SK-N-MC (cell line): Measurements from ENCODE around the gene TMEM117.

Experiments used
- DNase-seq: peaks from one replicate; pipeline ENCODE4 v3.0.0-alpha.2; 2011; ENCODE audit warnings: low read depth, low spot score
- H3K27ac ChIP-seq: fragments of 200-600 bp; sonication (generic); 2 replicates; pipeline ENCODE4 v1.5.1; 2016; ENCODE audit warnings: mixed run types
- H3K36me3 ChIP-seq: fragments of 200-600 bp; sonication (generic); 2 replicates; pipeline ENCODE4 v1.6.1; 2017; ENCODE audit warnings: antibody characterized with exemption, low read length, mixed read lengths; ENCODE audit not compliant: insufficient read depth
- H3K4me3 ChIP-seq: fragments of 200-600 bp; sonication (generic); 2 replicates; pipeline ENCODE4 v1.5.1; 2016
- H3K9ac ChIP-seq: fragments of 200-600 bp; sonication (generic); 2 replicates; pipeline ENCODE4 v1.8.0; 2017; ENCODE audit warnings: mixed run types, mixed read lengths; ENCODE audit not compliant: insufficient read length
- H3K9me3 ChIP-seq: fragments of 200-600 bp; sonication (generic); 2 replicates; pipeline ENCODE4 v1.6.1; 2017; ENCODE audit warnings: low read depth, mild to moderate bottlenecking, antibody characterized with exemption, low read length, moderate library complexity, mixed read lengths
- EZH2 ChIP-seq: fragments of 200-600 bp; sonication (generic); IDR thresholded peaks from one replicate; pipeline ENCODE4 v1.6.1; 2017; ENCODE audit warnings: antibody characterized with exemption
- FOXP2 ChIP-seq: optimal IDR thresholded peaks from 2 replicates; pipeline ENCODE3; 2011; ENCODE audit warnings: mild to moderate bottlenecking, moderate library complexity; ENCODE audit not compliant: insufficient read depth; ENCODE audit errors: extremely low read length, control extremely low read depth
- POLR2AphosphoS5 ChIP-seq: IDR thresholded peaks from 2 replicates; pipeline ENCODE4 v1.6.1; 2012; ENCODE audit warnings: mild to moderate bottlenecking, low read depth, low read length, borderline replicate concordance

Gene TMEM117

DNA sequence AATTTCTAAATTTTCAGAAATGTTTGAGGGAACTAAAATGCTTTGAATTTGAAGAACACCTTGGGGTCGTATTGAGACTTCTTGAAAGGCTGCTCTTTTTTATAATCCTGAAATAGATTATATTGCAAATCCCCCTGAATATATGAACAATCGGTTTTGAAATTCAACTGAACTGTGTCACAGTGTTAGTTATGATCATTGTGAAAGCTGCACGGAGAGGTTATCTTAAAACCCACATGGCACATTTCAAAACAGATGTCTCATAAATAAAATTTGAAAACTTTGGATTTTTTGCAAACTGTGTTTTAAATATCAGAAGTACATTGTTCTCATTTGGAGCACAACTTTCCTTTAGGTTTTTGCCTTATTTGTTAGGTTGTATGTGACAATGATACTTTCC lies 218.4 kb downstream of the TMEM117 start:
- Histone ChIP-seq H3K9ac (no peak overlapping the region), H3K4me3 (no peak overlapping the region), H3K9me3 (no peaks in the 10 kb centered on the region), H3K27ac (no peak overlapping the region), H3K36me3 (no peaks in the 10 kb centered on the region)
- no peak for DNase-seq
- TF ChIP-seq FOXP2 (no peak), POLR2AphosphoS5 (no peak), EZH2 (no peak)

GRCh38 chr12:44058366-44058765 lies 222.5 kb downstream of the TMEM117 start:
- Histone ChIP-seq H3K9ac (no peak overlapping the region), H3K27ac (no peak overlapping the region), H3K4me3 (no peak overlapping the region), H3K36me3 (no peaks in the 10 kb centered on the region), H3K9me3 (no peaks in the 10 kb centered on the region)
- TF ChIP-seq POLR2AphosphoS5 (no peak), FOXP2 (no peak), EZH2 (no peak)
- DNase-seq, result no peak

- Histone ChIP-seq H3K9ac (no peak overlapping the region), H3K4me3 (no peak overlapping the region), H3K36me3 (no peaks in the 10 kb centered on the region), H3K27ac (no peak overlapping the region), H3K9me3 (no peaks in the 10 kb centered on the region)
- TF ChIP-seq POLR2AphosphoS5, result no peak
- no peak for TF ChIP-seq FOXP2
- TF ChIP-seq EZH2, result no peak
- DNase-seq, result no peak
Observed at GRCh38 chr12:44059476-44059875, 223.6 kb downstream of the TMEM117 start.

DNA sequence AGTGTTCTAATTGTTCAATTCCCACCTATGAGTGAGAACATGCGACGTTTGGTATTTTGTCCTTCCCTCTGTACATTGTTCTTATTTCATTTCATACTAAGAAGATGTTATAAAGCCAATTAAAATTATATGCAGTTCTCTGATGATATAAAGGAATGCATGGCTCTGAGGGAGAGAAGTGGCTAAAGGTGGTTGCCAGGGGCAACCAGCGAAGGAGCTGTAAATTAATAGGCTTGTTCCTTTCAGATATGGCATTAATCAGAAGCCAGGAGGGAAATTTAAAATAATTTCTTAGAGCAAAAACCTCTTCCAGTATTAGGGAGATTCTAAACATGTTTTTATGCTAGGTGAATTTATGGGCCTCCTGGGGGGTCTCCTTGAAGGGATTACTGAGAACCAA lies 227.8 kb downstream of the TMEM117 start:
- H3K9ac ChIP-seq, result no peak overlapping the region
- H3K9me3 ChIP-seq, result no peaks in the 10 kb centered on the region
- TF ChIP-seq EZH2 (no peak), POLR2AphosphoS5 (no peak), FOXP2 (no peak)
- H3K4me3 ChIP-seq, result no peak overlapping the region
- no peaks in the 10 kb centered on the region for H3K36me3 ChIP-seq
- no peak overlapping the region for H3K27ac ChIP-seq
- no peak for DNase-seq

- Histone ChIP-seq H3K36me3 (no peaks in the 10 kb centered on the region), H3K27ac (no peak overlapping the region), H3K9ac (no peak overlapping the region), H3K9me3 (no peaks in the 10 kb centered on the region), H3K4me3 (no peak overlapping the region)
- no peak for DNase-seq
- no peak for TF ChIP-seq FOXP2
- no peak for TF ChIP-seq EZH2
- no peak for TF ChIP-seq POLR2AphosphoS5
Observed at GRCh38 chr12:44076871-44077270, 241.0 kb downstream of the TMEM117 start.

- DNase-seq, result no peak
- H3K9me3 ChIP-seq, result no peaks in the 10 kb centered on the region
- H3K9ac ChIP-seq, result no peak overlapping the region
- TF ChIP-seq POLR2AphosphoS5, result no peak
- no peak for TF ChIP-seq EZH2
- TF ChIP-seq FOXP2, result no peak
- no peaks in the 10 kb centered on the region for H3K36me3 ChIP-seq
- H3K27ac ChIP-seq, result no peak overlapping the region
- no peak overlapping the region for H3K4me3 ChIP-seq
Observed at GRCh38 chr12:44077294-44077693, 241.4 kb downstream of the TMEM117 start.

- no peak overlapping the region for H3K4me3 ChIP-seq
- no peak for TF ChIP-seq EZH2
- no peak for TF ChIP-seq POLR2AphosphoS5
- TF ChIP-seq FOXP2, result no peak
- H3K36me3 ChIP-seq, result no peaks in the 10 kb centered on the region
- no peak overlapping the region for H3K9ac ChIP-seq
- H3K27ac ChIP-seq, result no peak overlapping the region
- no peak for DNase-seq
- H3K9me3 ChIP-seq, result no peaks in the 10 kb centered on the region
Observed at GRCh38 chr12:44078273-44078672, 242.4 kb downstream of the TMEM117 start.

DNA sequence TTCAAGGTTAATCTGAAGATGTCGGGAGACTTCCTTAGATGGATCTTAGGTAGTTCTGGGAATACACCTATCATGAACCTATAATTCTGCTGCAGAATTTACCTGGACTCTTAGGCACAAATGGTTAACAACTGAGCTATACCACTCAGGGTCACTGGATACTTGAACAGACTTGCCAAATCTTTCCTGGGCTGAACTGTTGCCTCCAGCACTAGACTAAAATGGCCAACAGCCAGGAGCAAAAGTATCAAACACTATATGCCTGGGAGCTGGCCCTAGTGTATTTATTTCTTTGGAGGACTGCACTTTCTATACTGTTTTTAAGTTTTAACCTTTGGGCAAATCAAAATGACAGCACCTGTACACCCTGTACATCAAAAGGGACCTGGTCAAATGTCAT lies 252.8 kb downstream of the TMEM117 start:
- H3K4me3 ChIP-seq, result no peak overlapping the region
- no peak for DNase-seq
- no peak overlapping the region for H3K27ac ChIP-seq
- H3K9ac ChIP-seq, result no peak overlapping the region
- no peak for TF ChIP-seq EZH2
- no peak for TF ChIP-seq FOXP2
- no peak for TF ChIP-seq POLR2AphosphoS5
- no peaks in the 10 kb centered on the region for H3K36me3 ChIP-seq
- H3K9me3 ChIP-seq, result no peaks in the 10 kb centered on the region

GRCh38 chr12:44091948-44092606 lies 256.2 kb downstream of the TMEM117 start:
- DNase-seq, result no peak
- no peak overlapping the region for H3K4me3 ChIP-seq
- H3K27ac ChIP-seq, result no peak overlapping the region
- H3K36me3 ChIP-seq, result no peaks in the 10 kb centered on the region
- H3K9me3 ChIP-seq, result no peaks in the 10 kb centered on the region
- no peak for TF ChIP-seq POLR2AphosphoS5
- TF ChIP-seq FOXP2, result no peak
- no peak overlapping the region for H3K9ac ChIP-seq
